Keratinocyte (primary cell): ENCODE measurements around the gene MEG3. TPM values are rescaled to one million over a fixed set of nuclear protein-coding genes. Genes with fewer than 3 reads are reported as not detected.
"Not testable (repeated sequence)": the region's sequence is repeated elsewhere in the genome, so short reads cannot be mapped to it uniquely, and the experiment has no call there.

Experiments
- DNase-seq: peaks from one replicate; pipeline ENCODE4 v3.0.0-alpha.2; 2011; ENCODE audit warnings: low read depth, missing footprints, low spot score
- FAIRE-seq: peaks from 2 replicates; lab custom pipeline; 2011; peaks lifted over from hg19 to GRCh38; lab: Jason Lieb, UNC
- H2AFZ ChIP-seq: 2 replicates; pipeline ENCODE4 v1.6.0; 2012; ENCODE audit warnings: low read length, control low read depth, inconsistent platforms; ENCODE audit not compliant: control insufficient read depth
- H3K27ac ChIP-seq: 2 replicates; pipeline ENCODE4 v1.5.1; 2011; ENCODE audit warnings: low read length; ENCODE audit not compliant: control insufficient read depth, insufficient read depth
- H3K27me3 ChIP-seq: 3 replicates; pipeline ENCODE4 v1.6.0; 2011; ENCODE audit warnings: low read length; ENCODE audit not compliant: control insufficient read depth, insufficient read depth; ENCODE audit errors: extremely low read depth
- H3K36me3 ChIP-seq, 2 experiments: 2 replicates in 1 of 2; 3 replicates in 1 of 2; pipeline ENCODE4 v1.5.1; 2011; ENCODE audit warnings: low read length in 2 of 2, mild to moderate bottlenecking in 1 of 2; ENCODE audit not compliant: control insufficient read depth in 2 of 2, insufficient read depth in 2 of 2; ENCODE audit errors: extremely low read depth in 1 of 2
- H3K4me1 ChIP-seq: 3 replicates; pipeline ENCODE4 v1.5.1; 2011; ENCODE audit warnings: low read length; ENCODE audit not compliant: control insufficient read depth, insufficient read depth; ENCODE audit errors: extremely low read depth
- H3K4me2 ChIP-seq: 3 replicates; pipeline ENCODE4 v1.6.0; 2011; ENCODE audit warnings: low read depth, low read length; ENCODE audit not compliant: control insufficient read depth, insufficient read depth; ENCODE audit errors: extremely low read depth
- H3K4me3 ChIP-seq, 3 experiments: fragments of 200-600 bp in 1 of 3; sonication (generic) in 1 of 3; 2 replicates in 2 of 3; 3 replicates in 1 of 3; pipeline ENCODE4 v1.5.1; 2011 to 2016; ENCODE audit warnings: low read length in 3 of 3, mild to moderate bottlenecking in 3 of 3, control low read depth in 2 of 3, inconsistent platforms in 1 of 3, low read depth in 1 of 3, mixed read lengths in 1 of 3, mixed run types in 1 of 3, moderate library complexity in 1 of 3; ENCODE audit not compliant: control insufficient read depth in 2 of 3, insufficient read depth in 2 of 3; ENCODE audit errors: extremely low read depth in 1 of 3
- H3K79me2 ChIP-seq: 2 replicates; pipeline ENCODE4 v1.6.0; 2012; ENCODE audit warnings: low read length; ENCODE audit not compliant: control insufficient read depth, insufficient read depth
- H3K9ac ChIP-seq: 3 replicates; pipeline ENCODE4 v1.6.0; 2011; ENCODE audit warnings: low read length; ENCODE audit not compliant: control insufficient read depth, insufficient read depth; ENCODE audit errors: extremely low read depth
- H3K9me1 ChIP-seq: 3 replicates; pipeline ENCODE4 v1.6.0; 2011; ENCODE audit warnings: low read length; ENCODE audit not compliant: control insufficient read depth, insufficient read depth; ENCODE audit errors: extremely low read depth
- H3K9me3 ChIP-seq: 2 replicates; pipeline ENCODE4 v1.5.1; 2012; ENCODE audit warnings: low read depth, low read length; ENCODE audit not compliant: control insufficient read depth
- H4K20me1 ChIP-seq: 3 replicates; pipeline ENCODE4 v1.6.0; 2011; ENCODE audit warnings: low read length; ENCODE audit not compliant: control insufficient read depth, insufficient read depth; ENCODE audit errors: extremely low read depth
- EZH2 ChIP-seq: IDR thresholded peaks from one replicate; pipeline ENCODE4 v1.6.1; 2012; ENCODE audit warnings: inconsistent platforms, mild to moderate bottlenecking, low read length, moderate library complexity
- dilution Hi-C: fragments of 300-500 bp; cut with MboI; formaldehyde crosslinking; loops from one replicate; pipeline ENCODE4 v1.7.0; 2020; ENCODE audit warnings: low sequenced_read_pairs; ENCODE audit not compliant: extremely low pct_ligation_motif_present
- polyA plus RNA-seq, 5 experiments: library from polyadenylated mRNA; depleted of rRNA in 3 of 5; stranded (reverse) in 3 of 5; stranded (forward) in 1 of 5; unstranded in 1 of 5; fragments of >200 nt; gene quantifications; 1 replicate in 1 of 5; 2 replicates in 3 of 5; 3 replicates in 1 of 5; pipeline versions ENCODE4 v1.2.1 to v1.2.3, GENCODE V29; 2011 to 2012; ENCODE audit warnings: missing spikeins in 2 of 5, low read depth in 1 of 5, low replicate concordance in 1 of 5
- TF ChIP-seq, protein P1 (sequence below), 3 experiments: IDR thresholded peaks in 1 of 3; conservative IDR thresholded peaks in 1 of 3; optimal IDR thresholded peaks in 1 of 3; 2 replicates in 2 of 3; 3 replicates in 1 of 3; pipeline versions ENCODE3 to v1.5.1; 2011; ENCODE audit warnings: low read length in 3 of 3, mild to moderate bottlenecking in 3 of 3, moderate library complexity in 2 of 3, control low read depth in 1 of 3, inconsistent platforms in 1 of 3; ENCODE audit not compliant: insufficient read depth in 2 of 3; ENCODE audit errors: extremely low read depth in 1 of 3

The MEG3 gene
- polyA plus RNA-seq, 1 donor (not counting 4 experiments of a cell fraction or from before 2014, with no cell fraction given) = 5.6 TPM

DNA sequence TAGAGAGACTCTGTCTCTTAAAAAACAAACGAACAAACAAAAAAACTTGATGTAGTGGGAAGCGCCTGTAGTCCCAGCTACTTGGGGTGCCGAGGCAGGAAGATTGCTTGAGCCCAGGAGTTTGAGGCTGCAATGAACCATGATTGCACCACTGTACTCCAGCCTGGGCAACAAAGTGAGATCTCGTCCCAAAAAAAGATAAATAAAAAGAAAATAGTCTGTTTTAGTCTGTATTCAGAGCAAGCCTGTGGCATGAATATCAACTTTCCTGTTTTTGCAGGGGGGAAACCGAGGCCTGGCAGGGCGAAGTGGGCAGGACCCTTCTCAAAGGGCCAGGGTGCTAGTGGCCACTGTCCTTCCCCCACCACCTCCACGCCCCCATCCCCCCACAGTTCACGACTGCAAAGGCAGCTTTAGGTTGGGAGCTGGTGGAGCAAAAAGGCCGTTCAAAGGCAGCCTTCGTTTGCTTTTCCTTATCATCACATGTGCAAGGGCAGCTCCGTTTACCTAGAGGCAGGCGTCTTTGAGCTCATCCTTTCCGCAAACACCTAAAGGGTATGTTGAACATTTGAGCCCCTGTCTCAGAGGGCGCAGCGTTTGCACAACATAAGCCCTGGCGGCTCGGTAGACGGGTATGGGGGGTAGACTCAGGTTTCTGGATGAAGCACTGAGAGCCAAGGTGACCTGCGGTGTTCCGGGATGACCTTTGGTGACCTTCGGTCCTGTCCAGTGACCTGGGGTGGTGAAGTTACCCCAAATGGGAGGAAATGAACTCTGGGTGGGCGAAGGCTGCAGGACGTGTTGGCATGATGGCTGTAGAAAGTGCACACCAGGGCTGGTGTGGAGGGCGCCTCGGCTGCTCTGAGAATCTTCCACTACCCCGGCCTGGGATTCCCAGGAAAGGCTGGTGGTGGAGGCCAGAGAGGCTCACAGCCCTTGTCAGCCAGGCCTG lies 8.7 kb upstream of the MEG3 start:
- no peak for TF ChIP-seq EZH2
- TF ChIP-seq, protein P1, sequence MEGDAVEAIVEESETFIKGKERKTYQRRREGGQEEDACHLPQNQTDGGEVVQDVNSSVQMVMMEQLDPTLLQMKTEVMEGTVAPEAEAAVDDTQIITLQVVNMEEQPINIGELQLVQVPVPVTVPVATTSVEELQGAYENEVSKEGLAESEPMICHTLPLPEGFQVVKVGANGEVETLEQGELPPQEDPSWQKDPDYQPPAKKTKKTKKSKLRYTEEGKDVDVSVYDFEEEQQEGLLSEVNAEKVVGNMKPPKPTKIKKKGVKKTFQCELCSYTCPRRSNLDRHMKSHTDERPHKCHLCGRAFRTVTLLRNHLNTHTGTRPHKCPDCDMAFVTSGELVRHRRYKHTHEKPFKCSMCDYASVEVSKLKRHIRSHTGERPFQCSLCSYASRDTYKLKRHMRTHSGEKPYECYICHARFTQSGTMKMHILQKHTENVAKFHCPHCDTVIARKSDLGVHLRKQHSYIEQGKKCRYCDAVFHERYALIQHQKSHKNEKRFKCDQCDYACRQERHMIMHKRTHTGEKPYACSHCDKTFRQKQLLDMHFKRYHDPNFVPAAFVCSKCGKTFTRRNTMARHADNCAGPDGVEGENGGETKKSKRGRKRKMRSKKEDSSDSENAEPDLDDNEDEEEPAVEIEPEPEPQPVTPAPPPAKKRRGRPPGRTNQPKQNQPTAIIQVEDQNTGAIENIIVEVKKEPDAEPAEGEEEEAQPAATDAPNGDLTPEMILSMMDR (optimal IDR thresholded peaks at IDR 0.05 in 1 of 3, IDR thresholded peaks at IDR 0.05 in 1 of 3, conservative IDR thresholded peaks at IDR 0.05 in 1 of 3; ENCODE audit: extremely low read depth in 1 of 3, insufficient read depth in 2 of 3, low read length in 3 of 3) = no peak
- no peak for DNase-seq

DNA sequence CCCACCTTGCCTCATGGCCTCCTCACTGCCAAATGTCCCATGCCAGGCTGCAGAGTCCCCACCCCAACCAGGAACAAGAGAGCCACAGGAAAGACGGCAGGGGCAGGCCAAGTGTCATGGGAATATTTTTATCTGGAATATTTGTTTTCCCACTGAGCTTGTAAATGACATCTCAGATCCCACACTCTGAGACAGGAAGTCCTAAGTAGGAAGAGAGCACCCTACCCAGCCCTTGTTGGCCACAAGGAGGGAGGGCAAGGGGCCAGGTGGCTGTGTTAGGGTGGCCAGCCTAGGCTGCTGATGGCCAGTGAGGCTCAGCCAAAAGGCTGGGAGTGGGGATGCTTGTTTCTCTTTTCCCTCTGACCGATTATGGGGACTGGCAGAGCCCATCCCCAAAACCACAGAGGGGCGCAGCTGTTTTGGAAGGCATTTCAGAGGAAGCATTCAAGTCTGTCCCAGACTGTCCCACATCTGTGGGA lies 7.7 kb upstream of the MEG3 start:
- FAIRE-seq (no peak), DNase-seq (no peak)
- no peak overlapping the region for H3K4me3 ChIP-seq
- dilution Hi-C loops = no loop called here
- H3K27me3 ChIP-seq = peaks cover 10% of the 10 kb centered on the region
- H3K4me2 ChIP-seq = no peak overlapping the region
- no peaks in the 10 kb centered on the region for H3K9me3 ChIP-seq
- no peaks in the 10 kb centered on the region for H3K4me1 ChIP-seq
- H3K9ac ChIP-seq = no peak overlapping the region
- H3K27ac ChIP-seq = no peak overlapping the region
- H3K36me3 ChIP-seq = no peaks in the 10 kb centered on the region
- H3K79me2 ChIP-seq = no peaks in the 10 kb centered on the region
- no peak overlapping the region for H2AFZ ChIP-seq
- H3K9me1 ChIP-seq = no peaks in the 10 kb centered on the region
- TF ChIP-seq EZH2 = no peak
- TF ChIP-seq, protein P1 (optimal IDR thresholded peaks at IDR 0.05 in 1 of 3, IDR thresholded peaks at IDR 0.05 in 1 of 3, conservative IDR thresholded peaks at IDR 0.05 in 1 of 3; ENCODE audit: extremely low read depth in 1 of 3, insufficient read depth in 2 of 3, low read length in 3 of 3) = no peak
- no peaks in the 10 kb centered on the region for H4K20me1 ChIP-seq

More for the DNA sequence above, 8.7 kb upstream of the MEG3 start:
- Histone ChIP-seq H4K20me1 (no peaks in the 10 kb centered on the region), H3K27me3 (peaks cover 7% of the 10 kb centered on the region), H3K9ac (no peak overlapping the region), H3K4me1 (no peaks in the 10 kb centered on the region), H3K4me3 (no peak overlapping the region), H3K36me3 (no peaks in the 10 kb centered on the region), H3K9me3 (no peaks in the 10 kb centered on the region), H3K9me1 (no peaks in the 10 kb centered on the region), H3K4me2 (no peak overlapping the region), H2AFZ (no peak overlapping the region), H3K79me2 (no peaks in the 10 kb centered on the region), H3K27ac (no peak overlapping the region)
- dilution Hi-C loops = no loop called here
- no peak for FAIRE-seq

DNA sequence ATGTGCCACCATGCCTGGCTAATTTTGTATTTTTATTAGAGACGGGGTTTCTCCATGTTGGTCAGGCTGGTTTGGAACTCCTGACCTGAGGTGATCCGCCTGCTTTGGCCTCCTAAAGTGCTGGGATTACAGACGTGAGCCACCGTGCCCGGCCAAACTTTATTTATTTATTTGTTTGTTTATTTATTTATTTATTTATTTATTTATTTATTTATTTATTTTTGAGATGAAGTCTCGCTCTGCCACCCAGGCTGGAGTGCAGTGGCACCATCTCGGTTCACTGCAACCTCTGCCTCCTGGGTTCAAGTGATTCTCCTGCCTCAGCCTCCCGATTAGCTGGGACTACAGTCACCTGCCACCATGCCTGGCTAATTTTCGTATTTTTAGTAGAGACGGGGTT lies 7.0 kb upstream of the MEG3 start:
- dilution Hi-C loops, H3K27ac ChIP-seq, FAIRE-seq, H4K20me1 ChIP-seq, H3K79me2 ChIP-seq, H3K36me3 ChIP-seq, H3K4me2 ChIP-seq, H3K27me3 ChIP-seq, H3K4me3 ChIP-seq, H3K9me1 ChIP-seq, H3K9ac ChIP-seq, H3K9me3 ChIP-seq, H2AFZ ChIP-seq, H3K4me1 ChIP-seq, DNase-seq: not testable (repeated sequence)
